Neural crest cell (in vitro differentiated cells): Measurements from ENCODE around the gene GTSE1. TPM values are rescaled to one million over a fixed set of nuclear protein-coding genes. Genes with fewer than 3 reads are reported as not detected.

Source experiments
- DNase-seq: peaks from one replicate; pipeline ENCODE4 v3.0.0; 2021; ENCODE audit warnings: low read depth, mixed read lengths, low spot score
- H3K27ac Mint-ChIP-seq: one replicate; pipeline ENCODE4 v1.8.0; 2021; ENCODE audit warnings: mild to moderate bottlenecking, mixed read lengths; ENCODE audit not compliant: unreplicated experiment
- H3K27me3 Mint-ChIP-seq: 2 replicates; pipeline ENCODE4 v1.8.0; 2021; ENCODE audit warnings: low read depth, mild to moderate bottlenecking, mixed read lengths
- H3K36me3 Mint-ChIP-seq: 2 replicates; pipeline ENCODE4 v1.8.0; 2021; ENCODE audit warnings: low read depth, mild to moderate bottlenecking, mixed read lengths
- H3K4me1 Mint-ChIP-seq: 2 replicates; pipeline ENCODE4 v1.8.0; 2021; ENCODE audit warnings: mixed read lengths
- H3K4me3 Mint-ChIP-seq: one replicate; pipeline ENCODE4 v1.8.0; 2021; ENCODE audit warnings: mild to moderate bottlenecking, mixed read lengths
- H3K9me3 Mint-ChIP-seq: 2 replicates; pipeline ENCODE4 v1.8.0; 2021; ENCODE audit warnings: mixed read lengths
- total RNA-seq: library from RNA; stranded (reverse); gene quantifications from 2 replicates; pipeline ENCODE4 v1.2.1, GENCODE V29; 2021
- TF ChIP-seq, protein P1 (sequence below): fragments of 200-600 bp; sonication (generic); conservative IDR thresholded peaks from 2 replicates; pipeline ENCODE4 v1.5.0; 2021; ENCODE audit warnings: antibody characterized with exemption, mild to moderate bottlenecking

Gene GTSE1
- total RNA-seq, 1 donor from 2014 or later = 67.6 TPM

- TF ChIP-seq, protein P1, sequence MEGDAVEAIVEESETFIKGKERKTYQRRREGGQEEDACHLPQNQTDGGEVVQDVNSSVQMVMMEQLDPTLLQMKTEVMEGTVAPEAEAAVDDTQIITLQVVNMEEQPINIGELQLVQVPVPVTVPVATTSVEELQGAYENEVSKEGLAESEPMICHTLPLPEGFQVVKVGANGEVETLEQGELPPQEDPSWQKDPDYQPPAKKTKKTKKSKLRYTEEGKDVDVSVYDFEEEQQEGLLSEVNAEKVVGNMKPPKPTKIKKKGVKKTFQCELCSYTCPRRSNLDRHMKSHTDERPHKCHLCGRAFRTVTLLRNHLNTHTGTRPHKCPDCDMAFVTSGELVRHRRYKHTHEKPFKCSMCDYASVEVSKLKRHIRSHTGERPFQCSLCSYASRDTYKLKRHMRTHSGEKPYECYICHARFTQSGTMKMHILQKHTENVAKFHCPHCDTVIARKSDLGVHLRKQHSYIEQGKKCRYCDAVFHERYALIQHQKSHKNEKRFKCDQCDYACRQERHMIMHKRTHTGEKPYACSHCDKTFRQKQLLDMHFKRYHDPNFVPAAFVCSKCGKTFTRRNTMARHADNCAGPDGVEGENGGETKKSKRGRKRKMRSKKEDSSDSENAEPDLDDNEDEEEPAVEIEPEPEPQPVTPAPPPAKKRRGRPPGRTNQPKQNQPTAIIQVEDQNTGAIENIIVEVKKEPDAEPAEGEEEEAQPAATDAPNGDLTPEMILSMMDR = no peak
- peaks cover 8% of the 10 kb centered on the region for H3K36me3 Mint-ChIP-seq
- no peaks in the 10 kb centered on the region for H3K9me3 Mint-ChIP-seq
- no peak overlapping the region for H3K27ac Mint-ChIP-seq
- no peak for DNase-seq
- peaks cover 8% of the 10 kb centered on the region for H3K4me1 Mint-ChIP-seq
- no peak overlapping the region for H3K4me3 Mint-ChIP-seq
- no peaks in the 10 kb centered on the region for H3K27me3 Mint-ChIP-seq
Measured at GRCh38 chr22:46330426-46330825, 33.8 kb downstream of the GTSE1 start.

GRCh38 chr22:46331496-46331895 is 34.8 kb downstream of the GTSE1 start:
- DNase-seq = no peak
- Mint-ChIP-seq H3K36me3 (peaks cover 6% of the 10 kb centered on the region), H3K27me3 (no peaks in the 10 kb centered on the region), H3K9me3 (no peaks in the 10 kb centered on the region), H3K4me3 (no peak overlapping the region), H3K4me1 (peaks cover 12% of the 10 kb centered on the region), H3K27ac (no peak overlapping the region)
- TF ChIP-seq, protein P1 = no peak

DNA sequence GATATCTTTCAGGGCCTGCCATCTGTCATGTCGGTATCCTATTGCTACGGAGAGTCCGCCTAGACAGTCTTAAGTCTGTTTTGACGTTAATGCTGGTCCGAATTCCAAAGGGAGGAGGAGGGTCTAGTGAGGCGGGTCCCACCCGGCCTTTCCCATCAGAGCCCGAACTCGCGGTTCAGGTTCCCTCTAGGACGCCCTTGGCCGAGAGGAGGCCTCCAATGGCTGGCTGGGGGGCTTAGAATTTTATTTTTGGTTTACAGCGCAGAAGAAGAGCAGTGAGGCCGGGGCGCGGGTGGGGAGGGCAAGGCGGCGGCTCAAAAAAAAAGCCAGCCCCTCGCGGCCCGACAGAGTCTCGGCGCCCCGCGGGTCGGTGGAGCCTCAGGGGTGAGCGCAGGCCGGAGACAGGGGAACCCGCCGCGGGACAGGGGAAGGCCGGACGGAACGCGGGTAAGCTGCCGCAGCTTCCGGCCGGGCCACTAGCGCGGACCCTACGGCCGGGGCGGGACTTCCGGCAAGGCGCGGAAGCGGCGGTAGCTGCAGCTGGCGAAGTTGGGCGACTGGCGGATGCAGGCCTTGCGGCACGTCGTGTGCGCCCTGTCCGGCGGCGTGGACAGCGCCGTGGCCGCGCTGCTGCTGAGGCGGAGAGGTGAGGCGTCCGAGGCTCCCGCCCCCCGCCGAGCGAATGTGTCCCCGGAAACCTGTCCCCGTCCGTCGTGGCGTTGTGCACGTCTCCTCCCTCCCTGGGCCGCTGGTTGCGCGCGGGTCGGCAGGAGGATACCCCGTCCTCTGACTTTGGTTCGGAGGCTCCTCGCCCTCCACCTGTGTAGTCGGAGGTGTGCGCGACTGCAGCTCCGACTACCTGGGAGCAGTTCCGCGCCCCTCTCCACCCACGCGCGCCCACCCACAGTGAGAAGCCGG is 38.8 kb downstream of the GTSE1 start, which contains the start of gene TRMU:
Gene TRMU, plus strand, starts transcription at position 514 of the 918 bp plus-strand sequence. Its CDS starts 51 bp downstream, at position 565.
- TF ChIP-seq, protein P1 = no peak
- Mint-ChIP-seq H3K9me3 (no peaks in the 10 kb centered on the region), H3K36me3 (peaks cover 10% of the 10 kb centered on the region), H3K4me3 (peak within 1 kb of the TSS; percentile 98), H3K27me3 (no peaks in the 10 kb centered on the region), H3K4me1 (peaks cover 18% of the 10 kb centered on the region), H3K27ac (peak within 1 kb of the TSS; percentile 5)
- peak; percentile 74 for DNase-seq

- H3K27me3 Mint-ChIP-seq = no peaks in the 10 kb centered on the region
- TF ChIP-seq, protein P1 = no peak
Measured at GRCh38 chr22:46336119-46337078, 39.7 kb downstream of the GTSE1 start.

GRCh38 chr22:46337870-46338269 is 41.2 kb downstream of the GTSE1 start:
- H3K36me3 Mint-ChIP-seq = peaks cover 13% of the 10 kb centered on the region
- peaks cover 18% of the 10 kb centered on the region for H3K4me1 Mint-ChIP-seq
- H3K4me3 Mint-ChIP-seq = peak overlapping the region; percentile 98
- no peaks in the 10 kb centered on the region for H3K27me3 Mint-ChIP-seq
- H3K27ac Mint-ChIP-seq = no peak overlapping the region
- TF ChIP-seq, protein P1 = no peak
- H3K9me3 Mint-ChIP-seq = no peaks in the 10 kb centered on the region
- no peak for DNase-seq

More at GRCh38 chr22:46336119-46337078, 39.7 kb downstream of the GTSE1 start:
- Mint-ChIP-seq H3K4me3 (peak overlapping the region; percentile 98), H3K9me3 (no peaks in the 10 kb centered on the region), H3K36me3 (peaks cover 10% of the 10 kb centered on the region), H3K4me1 (peaks cover 18% of the 10 kb centered on the region), H3K27ac (no peak overlapping the region)
- no peak for DNase-seq
